ENCODE data around the gene RAB31. TPM values are rescaled to one million over a fixed set of nuclear protein-coding genes. Genes with fewer than 3 reads are reported as not detected.

RAB31 gene
- total and polyA plus RNA-seq, 10 donors = 12.3 to 112 (median 72.6) TPM

DNA sequence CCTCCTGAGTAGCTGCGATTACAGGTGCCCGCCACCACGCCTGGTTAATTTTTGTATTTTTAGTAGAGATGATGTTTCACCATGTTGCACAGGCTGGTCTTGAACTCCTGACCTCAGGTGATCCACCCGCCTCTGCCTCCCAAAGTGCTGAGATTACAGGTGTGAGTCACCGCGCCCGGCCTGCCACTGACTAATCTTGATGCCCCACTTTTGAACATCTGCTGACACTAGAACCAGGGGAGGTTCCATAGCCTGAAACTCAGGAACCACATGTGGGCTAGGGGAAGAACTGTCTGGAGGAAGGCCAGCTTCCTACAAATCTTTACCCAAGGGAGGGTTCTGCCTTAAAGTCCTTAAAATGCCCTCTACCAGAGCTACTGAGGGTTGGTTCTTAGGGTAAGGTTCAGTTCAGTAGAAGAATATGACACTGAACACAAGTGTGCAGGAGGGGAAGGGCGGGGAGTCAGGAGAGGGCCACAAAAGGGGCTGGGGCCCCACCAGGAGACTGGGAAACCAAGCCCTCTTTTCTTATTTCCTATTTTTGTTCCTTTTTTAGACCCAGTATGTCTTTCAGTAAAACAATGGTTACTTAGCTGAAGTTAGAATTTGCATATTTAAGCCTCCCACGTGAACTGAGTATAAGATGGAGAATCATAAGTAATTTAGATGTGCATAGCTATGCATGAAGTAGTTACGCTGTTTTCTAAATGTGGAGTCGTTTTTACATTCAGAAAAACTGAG, 6.3 kb upstream of the RAB31 start:
- no peaks in the 10 kb centered on the region for H3K36me3 ChIP-seq
- H3K4me3 ChIP-seq = no peak overlapping the region
- no peaks in the 10 kb centered on the region for H3K9me3 ChIP-seq
- peak overlapping the region in 4 of 8 donors; percentile 40 to 63 (median 42) for H3K27ac ChIP-seq
- H3K4me1 ChIP-seq = peaks cover 0 to 43% (median 8%) of the 10 kb centered on the region in 6 donors
- no peaks in the 10 kb centered on the region for H3K27me3 ChIP-seq (replicated peaks in 1 of 7)
- DNase-seq = no peak
- WGBS, 5 donors = 58 to 67% (median 65%) methylated on average over 11 of the region's 11 CpGs
- TF ChIP-seq POLR2A (IDR thresholded peaks at IDR 0.05) = no peak
- no peak for TF ChIP-seq POLR2AphosphoS5 (IDR thresholded peaks at IDR 0.05)
- TF ChIP-seq, protein P1, sequence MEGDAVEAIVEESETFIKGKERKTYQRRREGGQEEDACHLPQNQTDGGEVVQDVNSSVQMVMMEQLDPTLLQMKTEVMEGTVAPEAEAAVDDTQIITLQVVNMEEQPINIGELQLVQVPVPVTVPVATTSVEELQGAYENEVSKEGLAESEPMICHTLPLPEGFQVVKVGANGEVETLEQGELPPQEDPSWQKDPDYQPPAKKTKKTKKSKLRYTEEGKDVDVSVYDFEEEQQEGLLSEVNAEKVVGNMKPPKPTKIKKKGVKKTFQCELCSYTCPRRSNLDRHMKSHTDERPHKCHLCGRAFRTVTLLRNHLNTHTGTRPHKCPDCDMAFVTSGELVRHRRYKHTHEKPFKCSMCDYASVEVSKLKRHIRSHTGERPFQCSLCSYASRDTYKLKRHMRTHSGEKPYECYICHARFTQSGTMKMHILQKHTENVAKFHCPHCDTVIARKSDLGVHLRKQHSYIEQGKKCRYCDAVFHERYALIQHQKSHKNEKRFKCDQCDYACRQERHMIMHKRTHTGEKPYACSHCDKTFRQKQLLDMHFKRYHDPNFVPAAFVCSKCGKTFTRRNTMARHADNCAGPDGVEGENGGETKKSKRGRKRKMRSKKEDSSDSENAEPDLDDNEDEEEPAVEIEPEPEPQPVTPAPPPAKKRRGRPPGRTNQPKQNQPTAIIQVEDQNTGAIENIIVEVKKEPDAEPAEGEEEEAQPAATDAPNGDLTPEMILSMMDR (IDR thresholded peaks at IDR 0.05 in 8 of 11, conservative IDR thresholded peaks at IDR 0.05 in 3 of 11) = no peak
- intact Hi-C loops (cut with DNase I; ENCODE audit: low total_unique reads) = no loop called here

DNA sequence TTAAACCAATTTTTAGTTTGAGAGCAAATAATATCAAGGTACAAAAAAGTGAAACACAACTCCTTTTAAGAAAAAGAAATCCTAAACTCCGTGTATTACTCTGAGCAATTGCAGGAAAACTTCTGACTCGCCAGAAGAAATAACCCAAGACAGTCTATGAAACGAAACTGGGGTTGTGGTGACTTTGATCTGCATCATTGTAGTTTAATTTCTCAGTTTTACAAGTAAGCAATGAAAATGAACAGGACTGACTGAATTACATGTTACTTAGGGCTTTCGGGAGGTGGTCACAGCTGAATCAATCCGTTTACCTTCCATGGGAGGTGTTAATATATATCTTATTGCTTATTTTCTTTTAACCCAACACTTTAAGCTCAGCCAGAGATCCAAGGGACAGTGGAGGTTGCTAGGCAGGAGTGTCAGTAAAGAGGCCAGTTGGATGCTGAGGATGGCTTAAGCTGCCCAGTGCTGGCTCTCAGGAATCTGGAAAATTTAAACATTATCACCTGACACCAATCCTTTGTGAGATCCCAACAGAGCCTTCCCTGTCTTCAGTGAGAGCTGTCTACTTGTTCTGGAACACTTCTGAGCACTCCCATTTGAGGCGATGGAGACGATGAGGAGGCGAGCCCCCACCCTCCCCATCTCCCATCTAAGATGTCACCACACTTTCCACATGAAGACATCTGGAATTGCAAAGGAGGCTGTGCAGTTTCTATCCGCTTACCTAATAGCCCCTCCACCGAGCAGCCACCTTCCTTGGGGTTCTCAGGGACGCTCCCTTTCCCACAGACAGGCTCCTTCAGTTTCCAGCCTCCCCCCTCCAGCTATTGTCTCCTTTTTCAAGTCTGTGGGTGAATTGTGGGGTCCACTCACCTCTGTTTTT, 3.6 kb upstream of the RAB31 start:
- TF ChIP-seq POLR2AphosphoS5 (IDR thresholded peaks at IDR 0.05) (no peak), POLR2A (IDR thresholded peaks at IDR 0.05) (no peak)
- TF ChIP-seq, protein P1 (IDR thresholded peaks at IDR 0.05 in 8 of 11, conservative IDR thresholded peaks at IDR 0.05 in 3 of 11) = no peak
- 63 to 81% (median 72%) methylated on average over 11 of the region's 11 CpGs for WGBS, 5 donors
- H3K4me3 ChIP-seq = no peak overlapping the region
- H3K36me3 ChIP-seq = no peaks in the 10 kb centered on the region
- peak overlapping the region in 3 of 8 donors; percentile 5 to 97 (median 10) for H3K27ac ChIP-seq
- DNase-seq = no peak
- H3K9me3 ChIP-seq = no peaks in the 10 kb centered on the region
- intact Hi-C loops (cut with DNase I; ENCODE audit: low total_unique reads) = no loop called here
- peaks cover 0 to 68% (median 23%) of the 10 kb centered on the region in 6 donors for H3K4me1 ChIP-seq
- H3K27me3 ChIP-seq (replicated peaks in 1 of 7) = peaks cover 0 to 20% (median 0%) of the 10 kb centered on the region in 7 donors

DNA sequence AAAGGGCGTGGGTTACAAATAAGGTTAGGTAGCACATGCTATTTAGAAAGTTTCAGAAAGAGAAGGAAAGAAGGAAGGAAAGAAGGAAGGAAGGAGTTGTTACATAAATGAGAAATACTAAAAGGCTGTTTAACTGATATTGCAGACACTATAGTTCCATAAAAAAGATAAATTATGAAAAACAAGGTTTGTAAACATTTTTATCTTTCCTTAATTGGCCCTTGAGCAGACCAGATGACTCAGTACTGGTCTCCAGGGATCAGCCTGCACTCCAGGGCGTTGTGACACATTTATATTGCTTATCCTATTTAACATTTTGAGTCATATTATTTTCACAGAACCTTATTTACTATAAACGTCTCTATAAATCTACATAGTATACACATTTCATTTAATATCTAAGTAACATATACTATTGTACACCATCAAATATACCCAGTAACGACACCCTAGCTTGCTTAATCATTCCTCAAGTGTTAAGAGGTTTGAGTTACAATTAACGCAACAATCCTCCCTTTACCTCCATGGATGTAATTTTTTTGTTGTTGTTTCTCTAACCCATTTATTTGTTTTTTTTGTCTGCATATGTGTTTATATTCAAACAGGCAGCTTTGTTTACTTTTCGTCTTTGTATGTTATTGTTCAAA, 2.8 kb upstream of the RAB31 start:
- Histone ChIP-seq H3K27me3 (replicated peaks in 1 of 7) (peaks cover 0 to 28% (median 0%) of the 10 kb centered on the region in 7 donors), H3K9me3 (no peaks in the 10 kb centered on the region), H3K36me3 (no peaks in the 10 kb centered on the region), H3K4me1 (peaks cover 0 to 76% (median 31%) of the 10 kb centered on the region in 6 donors), H3K4me3 (no peak overlapping the region), H3K27ac (peak overlapping the region in 3 of 8 donors; percentile 5 to 97 (median 10))
- no peak for DNase-seq
- TF ChIP-seq POLR2AphosphoS5 (IDR thresholded peaks at IDR 0.05) (no peak), POLR2A (IDR thresholded peaks at IDR 0.05) (no peak)
- TF ChIP-seq, protein P1 (IDR thresholded peaks at IDR 0.05 in 8 of 11, conservative IDR thresholded peaks at IDR 0.05 in 3 of 11) = no peak
- intact Hi-C loops (cut with DNase I; ENCODE audit: low total_unique reads) = no loop called here
- 39 to 76% (median 65%) methylated on average over 6 of the region's 6 CpGs for WGBS, 5 donors
